Measurements from ENCODE around the gene NUDT3. TPM values are rescaled to one million over a fixed set of nuclear protein-coding genes. Genes with fewer than 3 reads are reported as not detected.

Gene NUDT3
- polyA plus RNA-seq, 2 of the 4 experiments (the other 2 are of a cell fraction) = 5.2 to 13.4 TPM

GRCh38 chr6:34240329-34241248, 151.9 kb downstream of the NUDT3 start (continued):
- TF ChIP-seq CTCF (IDR thresholded peaks at IDR 0.05) (no peak), BHLHE40 (IDR thresholded peaks at IDR 0.05; ENCODE audit: low read depth, low read length) (no peak), RAD21 (conservative IDR thresholded peaks at IDR 0.05 in 1 of 2, IDR thresholded peaks at IDR 0.05 in 1 of 2) (no peak), POLR2AphosphoS2 (conservative IDR thresholded peaks at IDR 0.05; ENCODE audit: low read length) (no peak), MYC (IDR thresholded peaks at IDR 0.05; ENCODE audit: borderline replicate concordance, low read length) (no peak), CHD2 (IDR thresholded peaks at IDR 0.05; ENCODE audit: low read length, partially characterized antibody) (no peak)

- Histone ChIP-seq H3K4me3 (no peak overlapping the region), H3K4me2 (peak overlapping the region; percentile 94), H3K9me3 (no peaks in the 10 kb centered on the region), H3K27ac (peak overlapping the region; percentile 13 to 99; a peak in 4 of 6 replicates), H3K4me1 (peaks cover 79% of the 10 kb centered on the region)
- no peak for DNase-seq (ENCODE audit: low read depth in 1 of 2, low spot score in 1 of 2)
- POLR2A ChIA-PET = no interaction called here
- no peak for FAIRE-seq
- WGBS (ENCODE audit: missing lambda C conversion rate) = 76% methylated on average over 2 of the region's 2 CpGs
- CTCF ChIA-PET = interaction anchor here (1.7 kb wide), 1 partner anchor 9 kb away, joined by 6 read pairs; the partner anchor contains the start of gene SMIM29
- TF ChIP-seq MYC (IDR thresholded peaks at IDR 0.05; ENCODE audit: borderline replicate concordance, low read length) (no peak), HOXA7 (CRISPR knock-in tag; IDR thresholded peaks at IDR 0.05) (no peak), NFE2L2 (conservative IDR thresholded peaks at IDR 0.05; ENCODE audit: low read length) (no peak), HMGXB4 (CRISPR knock-in tag; IDR thresholded peaks at IDR 0.05; ENCODE audit: borderline replicate concordance) (no peak), USF2 (IDR thresholded peaks at IDR 0.05) (no peak), ELK1 (IDR thresholded peaks at IDR 0.05; ENCODE audit: low read depth, low read length) (no peak), CEBPB (IDR thresholded peaks at IDR 0.05) (no peak), CBX2 (IDR thresholded peaks at IDR 0.05; ENCODE audit: borderline replicate concordance, low read depth) (no peak), ATOH8 (CRISPR knock-in tag; IDR thresholded peaks at IDR 0.05; ENCODE audit: low read depth) (no peak), FOXS1 (CRISPR knock-in tag; IDR thresholded peaks at IDR 0.05) (no peak)
- no peak for ATAC-seq
These were observed 152.6 kb downstream of the NUDT3 start for GRCh38 chr6:34239893-34240292.

Data from A549 (cell line).